Endothelial cell of umbilical vein (primary cell): ENCODE data around the gene MTM1. TPM values are rescaled to one million over a fixed set of nuclear protein-coding genes. Genes with fewer than 3 reads are reported as not detected.

Experiments
- BruUV-seq: library from RNA; stranded (reverse); fragments of 400-500 nt; replicated peaks from 2 replicates; lab custom pipeline; 2021; lab: Mats Ljungman, UMichigan
- CTCF ChIA-PET: fragments of 300-600, 350-600 bp; sonication (Branson Sonifier 250); formaldehyde crosslinking; loops from one replicate; lab custom pipeline; 2021; ENCODE audit warnings: antibody characterized with exemption, inconsistent platforms; lab: Charles Lee
- POLR2A ChIA-PET: fragments of 300-600, 350-600 bp; sonication (Branson Sonifier 250); formaldehyde crosslinking; loops from one replicate; lab custom pipeline; 2021; ENCODE audit warnings: antibody characterized with exemption, inconsistent platforms; lab: Charles Lee
- DNase-seq: peaks from one replicate; pipeline ENCODE4 v3.0.0-alpha.2; 2011; ENCODE audit warnings: low read depth, low spot score
- FAIRE-seq: peaks from 2 replicates; lab custom pipeline; 2011; peaks lifted over from hg19 to GRCh38; lab: Jason Lieb, UNC
- H2AFZ ChIP-seq: 2 replicates; pipeline ENCODE4 v1.6.0; 2012; ENCODE audit warnings: low read depth, low read length, control low read depth, inconsistent platforms
- H3K27ac ChIP-seq: 2 replicates; pipeline ENCODE4 v1.5.1; 2011; ENCODE audit warnings: low read depth, mild to moderate bottlenecking, control low read depth, low read length, moderate library complexity; ENCODE audit not compliant: insufficient read depth
- H3K27me3 ChIP-seq, 2 experiments: 2 replicates each; pipeline versions ENCODE4 v1.6.0 to v1.6.1; 2011; ENCODE audit warnings: low read length in 2 of 2, mixed read lengths in 1 of 2; ENCODE audit not compliant: control insufficient read depth in 2 of 2, insufficient read depth in 2 of 2
- H3K36me3 ChIP-seq, 2 experiments: 2 replicates in 1 of 2; 3 replicates in 1 of 2; pipeline ENCODE4 v1.5.1; 2011; ENCODE audit warnings: low read length in 2 of 2, mild to moderate bottlenecking in 1 of 2, moderate library complexity in 1 of 2; ENCODE audit not compliant: control insufficient read depth in 2 of 2, insufficient read depth in 2 of 2; ENCODE audit errors: extremely low read depth in 1 of 2
- H3K4me1 ChIP-seq: 3 replicates; pipeline ENCODE4 v1.5.1; 2011; ENCODE audit warnings: mild to moderate bottlenecking, low read length; ENCODE audit not compliant: control insufficient read depth, insufficient read depth; ENCODE audit errors: extremely low read depth
- H3K4me2 ChIP-seq: 2 replicates; pipeline ENCODE4 v1.6.1; 2011; ENCODE audit warnings: low read length, control low read depth, mixed read lengths; ENCODE audit not compliant: insufficient read depth
- H3K4me3 ChIP-seq, 3 experiments: fragments of 200-600 bp in 1 of 3; sonication (generic), shearing (Covaris generic) in 1 of 3; replicated peaks in 1 of 3; 2 replicates each; pipeline ENCODE4 v1.5.1; 2011 to 2016; ENCODE audit warnings: control low read depth in 3 of 3, low read length in 3 of 3, mild to moderate bottlenecking in 2 of 3, inconsistent platforms in 1 of 3, low read depth in 1 of 3, moderate library complexity in 1 of 3; ENCODE audit not compliant: insufficient read depth in 1 of 3
- H3K79me2 ChIP-seq: 2 replicates; pipeline ENCODE4 v1.6.0; 2012; ENCODE audit warnings: low read length, inconsistent platforms; ENCODE audit not compliant: control insufficient read depth, insufficient read depth
- H3K9ac ChIP-seq: replicated peaks from 2 replicates; pipeline ENCODE3; 2011; ENCODE audit warnings: low read length, control low read depth; ENCODE audit not compliant: insufficient read depth; ENCODE audit errors: extremely low read depth
- H3K9me1 ChIP-seq: replicated peaks from 3 replicates; pipeline ENCODE4 v1.6.0; 2011; ENCODE audit warnings: mild to moderate bottlenecking, low read length; ENCODE audit not compliant: control insufficient read depth, insufficient read depth; ENCODE audit errors: extremely low read depth
- H3K9me3 ChIP-seq: replicated peaks from 2 replicates; pipeline ENCODE4 v1.5.1; 2012; ENCODE audit warnings: low read length, inconsistent platforms; ENCODE audit not compliant: control insufficient read depth, insufficient read depth
- H4K20me1 ChIP-seq: replicated peaks from 2 replicates; pipeline ENCODE3; 2011; ENCODE audit warnings: mild to moderate bottlenecking, low read length; ENCODE audit not compliant: control insufficient read depth, insufficient read depth; ENCODE audit errors: extremely low read depth
- CTCF ChIP-seq, 2 donors: IDR thresholded peaks; 1 replicate in 1 of 2; 2 replicates in 1 of 2; pipeline ENCODE4 v1.5.1; 2011; ENCODE audit warnings: low read length in 2 of 2, mild to moderate bottlenecking in 2 of 2, moderate library complexity in 2 of 2, control low read depth in 1 of 2, inconsistent platforms in 1 of 2, low read depth in 1 of 2; ENCODE audit not compliant: insufficient read depth in 1 of 2; ENCODE audit errors: extremely low read depth in 1 of 2
- EZH2 ChIP-seq: IDR thresholded peaks from 2 replicates; pipeline ENCODE4 v1.6.1; 2012; ENCODE audit warnings: borderline replicate concordance, low read depth, mild to moderate bottlenecking, moderate library complexity, low read length, inconsistent platforms; ENCODE audit not compliant: severe bottlenecking
- FOS ChIP-seq: IDR thresholded peaks from 2 replicates; pipeline ENCODE4 v1.6.1; 2011; ENCODE audit warnings: mild to moderate bottlenecking, low read length, moderate library complexity, borderline replicate concordance; ENCODE audit not compliant: insufficient read depth
- GATA2 ChIP-seq: IDR thresholded peaks from 2 replicates; pipeline ENCODE4 v1.7.0; 2011; ENCODE audit warnings: low read depth, mild to moderate bottlenecking, moderate library complexity, mixed read lengths, low read length; ENCODE audit not compliant: insufficient read length, insufficient read depth
- JUN ChIP-seq: IDR thresholded peaks from 2 replicates; pipeline ENCODE4 v1.6.1; 2011; ENCODE audit warnings: borderline replicate concordance, low read depth; ENCODE audit not compliant: insufficient read length, insufficient read depth
- MAX ChIP-seq: IDR thresholded peaks from 2 replicates; pipeline ENCODE4 v1.6.1; 2011; ENCODE audit not compliant: insufficient read depth, insufficient read length
- MYC ChIP-seq: IDR thresholded peaks from one replicate; pipeline ENCODE4 v1.6.1; 2011; ENCODE audit warnings: mild to moderate bottlenecking, low read depth, low read length
- POLR2A ChIP-seq: IDR thresholded peaks from 2 replicates; pipeline ENCODE4 v1.6.1; 2012; ENCODE audit warnings: low read depth, mild to moderate bottlenecking, control low read depth, low read length
- POLR2AphosphoS5 ChIP-seq: IDR thresholded peaks from 2 replicates; pipeline ENCODE4 v1.6.1; 2012; ENCODE audit warnings: low read depth, mild to moderate bottlenecking, control low read depth, low read length, moderate library complexity; ENCODE audit not compliant: insufficient read depth
- dilution Hi-C: fragments of 300-500 bp; cut with MboI; formaldehyde crosslinking; loops from one replicate; pipeline ENCODE4 v1.15.0; 2019; ENCODE audit warnings: low sequenced_read_pairs; ENCODE audit not compliant: extremely low pct_ligation_motif_present
- intact Hi-C: fragments of 100-400 bp; cut with micrococcal nuclease; formaldehyde crosslinking; loops from one replicate; pipeline ENCODE4 v1.10.0; 2022
- polyA plus RNA-seq, 4 experiments: library from polyadenylated mRNA; depleted of rRNA in 3 of 4; stranded (reverse) in 3 of 4; unstranded in 1 of 4; fragments of >200 nt; gene quantifications; 2 replicates each; pipeline versions ENCODE4 v1.2.1 to v1.2.3, GENCODE V29; 2011 to 2012; ENCODE audit warnings: missing spikeins in 1 of 4
- total RNA-seq: library from RNA; stranded (reverse); gene quantifications from 2 replicates; pipeline ENCODE4 v1.2.3, GENCODE V29; 2021

The MTM1 gene
- total and polyA plus RNA-seq, 2 donors (not counting 3 experiments of a cell fraction or from before 2014, with no cell fraction given) = 2.4 to 13.2 TPM

- no TSS peak for BruUV-seq
These were observed 126.5 kb downstream of the MTM1 start for GRCh38 chrX:150694738-150695410.

More at GRCh38 chrX:150694738-150695410, 126.5 kb downstream of the MTM1 start:
- intact Hi-C loops = no loop called here
- Histone ChIP-seq H3K9me1 (no peaks in the 10 kb centered on the region), H3K79me2 (peaks cover 37% of the 10 kb centered on the region), H3K36me3 (no peaks in the 10 kb centered on the region), H4K20me1 (no peaks in the 10 kb centered on the region), H3K4me3 (no peak overlapping the region), H2AFZ (no peak overlapping the region), H3K9ac (no peak overlapping the region), H3K27ac (no peak overlapping the region), H3K27me3 (no peaks in the 10 kb centered on the region), H3K4me2 (no peak overlapping the region), H3K9me3 (no peaks in the 10 kb centered on the region), H3K4me1 (peaks cover 13% of the 10 kb centered on the region)
- no peak for FAIRE-seq
- CTCF ChIA-PET = no interaction called here
- TF ChIP-seq GATA2 (no peak), CTCF (IDR thresholded peaks at IDR 0.05; ENCODE audit: extremely low read depth in 1 of 2, insufficient read depth in 1 of 2, low read depth in 1 of 2, low read length in 2 of 2) (no peak), POLR2A (no peak), POLR2AphosphoS5 (no peak), MYC (no peak), JUN (no peak), FOS (no peak), EZH2 (no peak), MAX (no peak)
- DNase-seq = no peak
- dilution Hi-C loops = no loop called here
- POLR2A ChIA-PET = no interaction called here
